IPS-18c (cell line): ENCODE data around the gene SLCO3A1.
"Not testable (repeated sequence)": the region's sequence is repeated elsewhere in the genome, so short reads cannot be mapped to it uniquely, and the experiment has no call there.

Experiments used
- H3K4me3 ChIP-seq: 2 replicates; pipeline ENCODE4 v1.7.0; 2013; ENCODE audit warnings: low read depth, mild to moderate bottlenecking, low read length, moderate library complexity; ENCODE audit not compliant: insufficient read depth
- H3K9me3 ChIP-seq: one replicate; pipeline ENCODE4 v1.6.1; 2013; ENCODE audit warnings: mild to moderate bottlenecking, low read length, moderate library complexity; ENCODE audit not compliant: control insufficient read depth, insufficient read depth

The SLCO3A1 gene

DNA sequence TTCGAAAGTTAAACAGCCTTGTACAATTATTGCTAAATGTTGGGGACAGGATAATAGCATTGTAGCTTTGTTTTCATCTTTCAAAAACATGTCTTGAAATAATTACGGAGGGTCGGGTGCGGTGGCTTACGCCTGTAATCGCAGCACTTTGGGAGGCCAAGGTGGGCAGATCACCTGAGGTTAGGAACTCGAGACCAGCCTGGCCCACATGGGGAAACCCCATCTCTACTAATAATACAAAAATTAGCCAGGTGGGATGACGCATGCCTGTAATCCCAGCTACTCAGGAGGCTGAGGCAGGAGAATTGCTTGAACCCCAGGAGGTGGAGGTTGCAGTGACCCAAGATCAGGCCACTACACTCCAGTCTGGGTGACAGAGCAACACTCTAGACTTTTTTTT lies 216.7 kb downstream of the SLCO3A1 start:
- not testable (repeated sequence) for H3K9me3 ChIP-seq, H3K4me3 ChIP-seq

DNA sequence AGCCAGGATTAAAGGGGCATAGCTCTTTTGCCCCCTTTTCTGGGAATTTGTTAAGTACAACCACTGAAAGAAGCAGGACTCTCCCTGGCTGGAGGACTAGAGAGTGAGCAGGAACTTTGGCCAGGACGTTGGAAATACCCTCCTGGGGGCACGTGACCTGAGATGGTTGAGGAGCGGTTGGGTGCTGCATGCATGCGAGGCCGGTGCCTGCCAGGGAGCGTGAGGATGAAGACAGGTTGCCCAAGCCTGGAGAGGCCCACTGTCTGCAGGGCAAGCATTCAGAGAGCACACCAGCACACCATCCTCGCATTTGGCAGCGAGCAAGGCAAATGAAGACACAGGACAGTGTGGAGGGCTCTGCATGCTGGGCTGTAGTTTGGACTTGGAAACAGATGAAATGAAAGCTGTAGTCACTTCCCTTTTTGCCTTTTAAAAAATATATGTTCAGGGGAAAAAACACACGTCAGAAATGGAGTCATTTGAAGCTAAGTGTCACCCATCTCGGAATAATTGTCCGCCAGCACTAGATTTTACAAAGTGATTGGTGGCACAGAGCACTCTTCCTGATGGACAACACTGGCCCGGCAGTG lies 217.6 kb downstream of the SLCO3A1 start:
- H3K9me3 ChIP-seq, result no peaks in the 10 kb centered on the region
- H3K4me3 ChIP-seq, result no peak overlapping the region

DNA sequence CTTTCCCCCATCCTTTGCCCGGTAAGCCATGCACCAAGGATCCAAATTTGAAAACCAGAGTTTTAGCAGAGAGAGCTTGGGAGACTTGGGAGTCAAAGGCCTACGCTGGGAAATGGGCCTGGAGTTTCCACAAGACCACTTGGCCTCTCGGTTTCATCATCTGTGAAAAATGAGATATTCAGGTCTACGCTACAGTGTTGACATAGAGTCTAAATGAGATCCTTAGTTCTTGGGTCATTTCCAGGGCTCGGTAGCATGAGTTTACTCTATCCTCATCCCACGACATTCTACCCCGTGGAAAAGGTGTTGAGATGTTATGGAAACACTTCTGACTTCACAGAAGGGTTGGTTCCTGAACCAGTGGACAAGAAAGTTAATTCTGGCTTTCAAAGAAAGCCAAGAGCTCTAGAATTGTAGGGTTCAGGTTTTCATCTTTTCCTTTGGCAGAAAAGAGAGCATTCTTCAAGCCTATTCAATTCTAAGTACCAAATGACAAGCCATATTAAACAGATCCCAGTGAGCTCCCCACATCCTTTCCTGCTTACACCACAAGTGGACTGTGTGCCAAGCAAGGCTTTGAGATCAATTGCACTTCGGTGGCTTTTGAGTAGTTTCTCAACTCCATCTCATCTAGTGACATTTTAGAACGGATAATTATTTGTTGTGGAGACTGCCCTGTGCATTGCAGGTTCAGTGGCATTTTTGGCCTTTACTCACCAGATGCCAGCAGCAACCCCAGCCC lies 219.7 kb downstream of the SLCO3A1 start:
- H3K4me3 ChIP-seq, result no peak overlapping the region

DNA sequence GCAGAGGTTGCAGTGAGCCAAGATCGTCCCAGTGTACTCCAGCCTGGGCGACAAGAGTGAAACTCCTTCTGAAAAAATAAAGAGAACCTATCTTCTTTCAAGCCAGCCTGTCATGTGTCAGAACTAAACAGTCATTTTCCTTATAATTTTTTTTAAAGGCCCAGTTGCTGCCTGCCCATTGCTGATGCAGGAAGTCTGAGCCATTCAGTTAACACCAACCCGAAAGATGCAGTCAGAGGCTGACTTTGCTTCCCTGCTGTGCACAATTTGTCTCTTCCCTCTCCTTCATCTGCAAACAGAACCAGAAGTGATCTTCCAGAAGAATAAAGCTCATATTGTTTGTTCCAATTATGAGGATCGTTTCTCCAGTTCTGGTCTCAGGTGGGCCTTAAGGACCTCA lies 220.6 kb downstream of the SLCO3A1 start:
- H3K9me3 ChIP-seq, result no peaks in the 10 kb centered on the region
- H3K4me3 ChIP-seq, result no peak overlapping the region

More for the DNA sequence above, 219.7 kb downstream of the SLCO3A1 start:
- no peaks in the 10 kb centered on the region for H3K9me3 ChIP-seq

DNA sequence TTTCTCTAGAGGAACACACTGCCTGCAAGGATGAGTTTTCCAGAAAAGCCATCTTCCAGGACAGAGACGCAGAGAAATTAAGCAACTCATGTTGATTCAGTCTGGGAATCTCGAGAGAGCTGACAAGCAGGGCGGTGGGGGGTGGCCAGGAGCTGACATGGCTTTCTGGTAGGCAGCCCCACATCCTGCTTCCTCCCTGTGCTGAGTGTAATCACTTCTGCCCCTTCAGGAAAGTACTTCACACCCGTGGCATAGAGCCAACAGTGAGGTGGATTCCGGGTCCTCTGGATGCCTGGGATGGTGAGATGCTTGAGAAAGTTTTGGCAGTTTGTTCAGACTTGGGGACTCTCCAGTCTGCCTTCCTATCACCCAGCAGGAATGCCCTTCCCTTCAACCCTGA lies 221.1 kb downstream of the SLCO3A1 start:
- Histone ChIP-seq H3K9me3 (no peaks in the 10 kb centered on the region), H3K4me3 (no peak overlapping the region)

DNA sequence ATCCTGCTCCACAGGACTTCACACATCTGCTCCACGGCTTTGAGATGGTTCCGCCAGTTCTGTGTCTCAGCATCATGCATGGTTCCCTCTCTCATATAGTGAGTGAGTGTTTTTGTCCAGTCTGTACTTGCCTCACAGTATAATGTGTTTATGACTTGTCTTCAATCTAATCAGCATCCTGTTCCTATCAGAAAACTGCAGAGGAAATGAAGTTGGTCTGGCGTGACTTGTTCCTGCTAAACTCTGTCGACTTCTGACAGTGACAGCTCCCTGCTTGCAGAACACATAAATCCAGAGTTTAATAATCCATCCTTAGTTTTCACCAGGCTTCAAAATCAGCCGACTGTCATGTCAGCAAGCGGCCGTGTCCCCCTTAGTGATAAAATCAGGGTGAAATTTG lies 222.3 kb downstream of the SLCO3A1 start:
- no peaks in the 10 kb centered on the region for H3K9me3 ChIP-seq
- H3K4me3 ChIP-seq, result no peak overlapping the region

DNA sequence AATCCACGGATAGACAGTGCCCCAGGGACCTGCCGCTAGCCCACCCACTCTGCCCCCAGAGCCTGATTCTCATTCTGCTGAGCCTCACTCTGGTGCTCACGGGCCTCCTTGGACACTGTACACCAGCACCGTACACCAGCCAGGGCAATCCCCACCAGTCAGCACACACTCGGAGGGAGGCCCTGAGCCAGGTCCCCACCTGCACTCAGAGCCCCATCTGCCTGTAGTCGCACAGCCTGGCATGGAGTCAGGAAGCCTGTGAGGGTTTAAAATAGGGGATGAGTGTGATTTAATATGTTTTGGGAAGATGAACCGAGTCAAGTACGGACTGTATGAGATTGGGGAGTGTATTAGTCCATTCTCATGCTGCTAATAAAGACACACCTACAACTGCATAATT lies 223.0 kb downstream of the SLCO3A1 start:
- no peak overlapping the region for H3K4me3 ChIP-seq
- no peaks in the 10 kb centered on the region for H3K9me3 ChIP-seq

DNA sequence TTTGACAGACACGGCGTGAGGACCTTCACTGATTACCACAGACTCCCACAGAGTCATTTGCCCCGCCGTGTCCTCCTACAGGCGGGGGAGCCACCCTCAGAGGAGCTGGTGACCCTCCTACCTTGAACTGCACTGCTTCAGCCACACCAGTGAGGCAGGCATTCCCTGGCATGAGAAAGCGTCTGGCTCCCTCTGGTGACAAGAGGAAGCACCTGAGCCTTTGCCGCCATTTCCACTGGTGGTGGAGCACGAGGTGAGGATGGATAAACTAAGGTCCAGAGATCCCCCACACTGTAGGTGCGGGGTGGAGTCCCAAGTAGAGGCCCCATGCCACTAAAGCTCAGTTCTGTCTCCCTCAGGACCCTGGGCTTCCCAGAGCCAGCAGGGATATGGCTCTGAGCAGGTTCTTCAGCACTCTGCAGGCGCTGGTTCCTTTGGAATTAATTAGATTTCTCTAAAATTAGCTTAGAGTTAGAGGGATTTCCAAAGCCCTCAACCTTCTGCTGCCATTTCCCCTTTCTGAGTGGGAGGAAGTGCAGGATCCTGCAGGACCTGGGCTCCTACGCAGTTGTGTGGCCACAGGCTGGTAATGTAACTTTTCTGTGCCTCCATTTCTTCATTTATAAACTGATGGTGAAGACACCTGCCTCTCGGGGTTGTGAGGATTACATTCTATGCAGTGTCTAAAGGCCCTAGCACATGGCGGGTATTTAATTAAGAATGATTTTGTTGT lies 224.0 kb downstream of the SLCO3A1 start:
- no peaks in the 10 kb centered on the region for H3K9me3 ChIP-seq
- no peak overlapping the region for H3K4me3 ChIP-seq

DNA sequence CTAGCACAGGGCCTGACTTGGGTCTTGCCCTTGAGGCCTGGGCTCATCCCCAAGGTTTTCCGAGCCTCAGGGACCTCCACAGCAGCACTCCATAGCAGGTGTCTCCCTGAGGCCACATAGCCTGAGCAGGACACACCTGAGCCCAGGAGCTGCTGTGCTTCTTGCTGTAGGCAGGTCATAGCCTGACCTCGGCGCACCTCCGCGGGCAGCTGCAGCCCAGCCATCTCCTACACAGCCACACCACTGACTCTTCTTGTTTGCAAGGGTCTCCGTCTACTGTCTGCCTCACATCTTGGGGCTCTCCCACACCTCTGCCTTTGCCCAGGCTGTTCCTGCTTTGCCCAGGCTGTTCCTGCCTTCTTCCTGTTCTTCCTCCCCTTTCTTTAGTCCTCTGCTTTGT lies 224.8 kb downstream of the SLCO3A1 start:
- Histone ChIP-seq H3K4me3 (no peak overlapping the region), H3K9me3 (no peaks in the 10 kb centered on the region)

DNA sequence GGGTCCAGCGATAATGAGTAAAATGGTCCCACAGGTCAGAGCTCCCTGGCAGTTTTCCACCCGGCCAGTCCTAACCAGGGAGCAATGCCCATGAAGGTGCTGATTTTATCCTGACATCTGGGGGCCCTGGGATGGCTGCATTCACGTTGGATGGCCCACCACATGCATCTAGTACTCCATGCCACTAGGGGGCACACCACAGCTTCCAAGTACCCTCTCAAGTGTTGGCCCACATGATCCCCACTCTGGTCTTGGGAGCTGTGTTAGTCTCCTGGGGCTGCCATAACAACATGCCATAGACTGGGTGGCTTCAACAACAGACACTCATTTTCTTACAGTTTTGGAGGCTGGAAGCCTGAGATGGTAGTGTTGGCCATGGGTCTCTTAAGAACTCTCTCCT lies 225.5 kb downstream of the SLCO3A1 start:
- H3K9me3 ChIP-seq, result no peaks in the 10 kb centered on the region
- H3K4me3 ChIP-seq, result no peak overlapping the region

DNA sequence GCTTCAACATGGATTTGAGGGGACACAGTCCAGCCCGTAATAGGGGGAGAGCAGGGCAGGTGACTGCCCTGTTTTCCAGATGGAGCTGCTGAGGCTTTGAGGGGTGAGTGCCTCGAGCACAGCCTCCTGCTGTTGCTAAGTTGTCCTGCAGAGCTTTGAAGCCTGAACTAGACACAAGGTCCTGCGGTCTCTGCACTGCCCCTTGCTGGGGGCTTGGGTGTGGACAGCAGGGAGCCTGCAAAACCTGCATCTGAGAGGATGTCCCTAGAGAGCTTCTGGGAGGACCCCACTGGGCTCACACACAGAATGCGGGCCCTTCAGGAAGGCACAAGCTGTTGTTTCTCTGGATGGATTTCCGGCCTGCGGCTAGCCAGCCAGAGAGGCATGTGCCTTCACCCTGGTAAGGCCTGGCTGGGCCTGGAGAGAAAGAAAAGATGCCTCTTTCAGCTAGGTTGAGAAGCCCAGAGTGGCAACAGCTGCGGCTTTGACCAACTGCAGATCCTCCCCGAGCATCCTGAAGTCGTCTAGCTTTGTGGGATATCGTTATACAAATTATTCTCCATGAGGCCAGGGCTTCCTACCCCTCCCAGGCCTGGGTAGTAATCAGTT lies 226.2 kb downstream of the SLCO3A1 start:
- H3K4me3 ChIP-seq, result no peak overlapping the region
- no peaks in the 10 kb centered on the region for H3K9me3 ChIP-seq

DNA sequence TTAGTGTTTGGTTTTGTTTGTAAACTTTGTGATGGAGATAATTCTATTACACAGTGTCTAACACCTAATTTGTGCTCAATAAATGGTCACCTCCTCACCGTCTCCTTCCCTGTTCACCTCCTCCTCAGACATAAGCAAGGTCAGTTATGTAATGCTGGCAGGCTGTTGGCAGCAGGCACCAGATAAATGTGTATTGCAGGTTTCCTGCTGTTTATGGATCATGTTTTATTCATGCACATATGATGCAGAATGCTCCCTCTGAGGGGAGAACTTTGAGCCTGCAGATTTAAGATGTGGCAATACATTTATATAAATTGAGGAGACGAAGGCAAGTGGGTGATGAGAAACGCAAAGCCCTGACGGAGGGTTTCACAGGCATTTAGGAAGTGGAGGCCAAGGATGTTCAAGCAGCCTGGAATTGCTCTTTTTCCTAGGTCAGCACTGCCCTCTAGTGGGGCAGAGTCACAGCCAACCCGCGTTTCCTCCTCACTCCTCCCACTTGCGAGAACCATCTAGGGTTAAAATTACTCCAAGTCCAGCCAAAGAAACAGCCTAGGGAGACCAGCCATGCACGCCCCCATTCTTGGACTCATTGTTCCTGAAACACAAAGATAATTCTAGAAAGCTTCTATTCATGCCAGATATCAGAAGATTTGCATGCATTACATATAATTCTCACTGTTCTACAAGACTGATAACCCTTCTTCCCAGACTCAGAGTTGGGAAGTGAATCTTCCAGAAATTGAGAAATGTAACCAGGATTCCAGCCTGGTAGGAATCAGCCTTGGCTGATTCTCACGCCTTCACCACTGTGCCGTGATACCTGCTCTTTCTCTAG lies 228.7 kb downstream of the SLCO3A1 start:
- Histone ChIP-seq H3K9me3 (no peaks in the 10 kb centered on the region), H3K4me3 (no peak overlapping the region)

DNA sequence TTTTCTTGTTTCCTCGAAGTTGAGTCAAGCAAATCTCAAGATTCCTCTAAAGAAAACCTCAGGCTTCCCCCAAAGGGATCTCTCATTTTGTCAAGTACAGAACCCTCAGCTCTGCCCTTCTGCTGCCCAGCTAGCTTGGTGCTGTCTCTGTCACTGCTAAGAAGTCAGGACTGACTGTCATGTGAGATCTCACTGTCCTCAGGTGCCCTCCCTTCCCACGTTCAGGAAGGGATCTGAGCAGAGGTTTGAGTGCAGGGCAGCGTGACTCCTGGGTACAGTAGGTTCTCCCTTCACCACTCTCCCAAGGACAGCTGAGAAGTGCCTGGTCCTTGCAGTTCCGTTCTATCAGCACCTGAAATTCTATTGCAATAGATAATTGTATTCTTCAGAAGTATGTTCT lies 229.7 kb downstream of the SLCO3A1 start:
- no peaks in the 10 kb centered on the region for H3K9me3 ChIP-seq
- no peak overlapping the region for H3K4me3 ChIP-seq

DNA sequence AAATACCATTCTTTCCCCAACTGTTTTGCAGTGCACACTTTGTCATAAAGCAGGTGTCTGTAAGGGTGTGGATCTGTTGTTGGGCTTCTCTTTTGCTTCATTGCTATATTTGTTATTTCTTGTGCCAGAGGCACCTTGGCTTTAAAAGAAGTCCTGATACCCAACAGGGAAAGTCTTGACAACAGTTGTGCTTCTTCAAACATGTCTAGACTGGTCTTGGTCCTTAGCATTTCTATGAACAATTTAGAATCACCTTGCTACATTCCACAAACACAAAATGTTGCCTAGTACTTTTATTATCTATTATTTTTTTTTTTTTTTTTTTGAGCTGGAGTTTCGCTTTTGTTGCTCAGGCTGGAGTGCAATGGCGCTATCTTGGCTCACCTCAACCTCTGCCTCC lies 233.7 kb downstream of the SLCO3A1 start:
- Histone ChIP-seq H3K4me3 (no peak overlapping the region), H3K9me3 (no peaks in the 10 kb centered on the region)

DNA sequence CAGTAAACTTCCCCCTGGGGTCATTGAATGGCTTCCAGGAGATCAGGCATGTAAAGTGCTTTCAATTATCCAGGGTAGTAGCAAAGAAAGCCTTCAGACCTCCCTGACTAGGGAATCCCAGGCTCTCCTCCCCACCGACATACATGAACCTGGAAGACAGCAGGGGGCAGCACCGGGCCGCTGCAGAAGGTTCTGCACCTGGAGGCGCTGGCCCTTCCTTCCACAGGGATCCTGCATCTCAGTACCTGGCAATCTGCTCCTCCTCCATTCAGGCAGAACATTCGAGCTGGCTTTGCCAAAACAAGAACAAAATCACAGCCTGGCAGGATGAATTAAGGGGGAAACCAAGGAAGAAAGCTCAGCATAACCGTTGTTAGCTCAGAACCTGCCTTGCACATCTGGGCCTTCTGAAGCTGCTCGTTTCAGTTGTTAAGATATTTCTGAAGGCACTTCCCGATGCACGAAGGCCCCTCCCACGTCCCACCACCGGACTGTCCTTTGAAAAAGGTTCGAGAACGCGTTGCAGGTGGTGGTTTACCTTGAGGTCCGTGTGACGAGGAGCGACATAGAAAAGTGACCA lies 237.7 kb downstream of the SLCO3A1 start:
- H3K4me3 ChIP-seq, result no peak overlapping the region
- no peaks in the 10 kb centered on the region for H3K9me3 ChIP-seq

DNA sequence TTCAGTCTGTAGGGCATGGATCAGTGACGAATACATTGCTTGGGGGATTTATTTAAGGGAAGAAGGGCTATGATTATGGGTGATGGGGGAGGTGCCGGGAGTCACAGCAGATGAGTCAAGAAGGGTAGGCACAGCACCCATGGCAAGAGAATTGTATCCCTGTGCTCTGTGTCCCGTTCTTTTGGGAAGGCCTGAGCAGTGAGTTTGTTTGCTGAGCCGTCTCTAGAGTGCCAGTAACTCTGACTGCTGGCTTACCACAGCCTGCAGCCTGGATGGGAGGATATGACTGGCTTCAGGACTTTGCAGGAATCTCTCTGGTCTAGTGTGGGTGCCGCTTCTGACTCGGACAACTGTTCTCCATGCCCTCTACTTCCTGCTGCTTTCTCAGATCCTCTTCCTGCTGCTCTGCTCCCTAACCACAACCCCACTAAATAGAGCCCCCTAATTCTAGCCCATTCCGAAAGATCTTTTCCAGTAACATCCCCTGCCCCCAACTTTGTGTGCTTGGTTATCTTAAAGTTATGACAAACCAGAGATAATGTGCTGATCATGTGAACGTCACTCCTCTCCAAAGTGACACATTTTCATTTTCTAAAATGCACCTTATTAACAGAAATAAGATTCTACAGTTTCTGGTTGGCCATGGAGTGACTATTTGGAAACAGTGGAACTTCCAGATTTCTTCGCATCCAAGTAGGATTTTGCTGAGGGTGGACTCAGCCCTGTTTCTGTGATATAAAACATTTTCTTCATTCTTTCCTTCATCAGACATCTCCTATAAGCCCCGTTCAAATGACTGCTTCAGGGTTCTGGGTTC lies 239.0 kb downstream of the SLCO3A1 start:
- no peak overlapping the region for H3K4me3 ChIP-seq
- H3K9me3 ChIP-seq, result no peaks in the 10 kb centered on the region
